Medulla oblongata (tissue), 1 donor: ENCODE measurements around the gene VSTM2L.
"Not testable (repeated sequence)": the region's sequence is repeated elsewhere in the genome, so short reads cannot be mapped to it uniquely, and the experiment has no call there.

ENCODE experiments used
- DNase-seq: peaks from one replicate; pipeline ENCODE4 v3.0.0-alpha.2; 2015; ENCODE audit errors: extremely low spot score

The VSTM2L gene

GRCh38 chr20:37902504-37903313, at the start of gene VSTM2L:
Gene VSTM2L (plus strand): TSS chr20:37903127. CDS start chr20:37903351, 224 bp downstream.
- DNase-seq: no peak

- no peak for DNase-seq
Observed at GRCh38 chr20:37853823-37854375, 49.0 kb upstream of the VSTM2L start.

DNA sequence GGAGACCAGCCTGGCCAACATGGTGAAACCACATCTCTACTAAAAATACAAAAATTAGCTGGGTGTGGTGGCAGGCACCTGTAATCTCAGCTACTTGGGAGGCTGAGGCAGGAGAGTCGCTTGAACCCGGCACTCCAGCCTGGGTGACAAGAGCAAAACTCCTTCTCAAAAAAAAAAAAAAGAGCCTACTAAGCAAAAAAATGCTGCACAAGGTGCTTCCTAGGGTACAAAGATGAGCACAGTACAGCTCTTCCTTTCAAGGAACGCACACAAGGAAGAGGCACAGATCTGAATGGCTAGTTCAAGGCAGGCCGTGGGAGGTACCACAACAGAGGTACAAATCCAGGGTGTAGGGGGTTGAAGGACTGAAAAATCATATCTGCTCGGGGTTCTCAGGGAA, 46.9 kb upstream of the VSTM2L start:
- not testable (repeated sequence) for DNase-seq

GRCh38 chr20:37856932-37857660, 45.8 kb upstream of the VSTM2L start:
- no peak for DNase-seq

GRCh38 chr20:37859406-37860171, 43.3 kb upstream of the VSTM2L start:
- no peak for DNase-seq

DNA sequence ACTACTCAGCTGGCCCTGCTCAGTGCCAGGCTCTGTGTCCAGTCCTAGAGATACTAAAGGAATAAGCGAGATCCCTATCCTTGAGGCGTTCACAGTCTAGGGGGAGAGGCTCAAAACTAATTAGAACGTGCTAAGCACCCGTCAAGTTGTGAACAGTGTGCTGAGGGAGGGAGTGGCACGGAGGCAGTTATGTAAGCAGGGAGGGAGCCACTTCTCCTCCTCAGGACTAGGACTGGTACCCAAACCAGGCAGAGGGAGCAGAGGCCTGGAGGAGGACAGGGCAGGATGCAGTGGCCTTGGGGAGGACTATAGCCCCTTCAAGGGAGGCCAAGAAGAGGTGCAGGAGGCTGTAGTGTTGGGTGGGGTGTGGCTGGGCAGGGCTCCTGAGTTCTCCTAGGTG, 39.6 kb upstream of the VSTM2L start:
- no peak for DNase-seq

- no peak for DNase-seq
Observed at GRCh38 chr20:37864298-37864697, 38.6 kb upstream of the VSTM2L start.

- no peak for DNase-seq
Observed at GRCh38 chr20:37866051-37866450, 36.9 kb upstream of the VSTM2L start.

DNA sequence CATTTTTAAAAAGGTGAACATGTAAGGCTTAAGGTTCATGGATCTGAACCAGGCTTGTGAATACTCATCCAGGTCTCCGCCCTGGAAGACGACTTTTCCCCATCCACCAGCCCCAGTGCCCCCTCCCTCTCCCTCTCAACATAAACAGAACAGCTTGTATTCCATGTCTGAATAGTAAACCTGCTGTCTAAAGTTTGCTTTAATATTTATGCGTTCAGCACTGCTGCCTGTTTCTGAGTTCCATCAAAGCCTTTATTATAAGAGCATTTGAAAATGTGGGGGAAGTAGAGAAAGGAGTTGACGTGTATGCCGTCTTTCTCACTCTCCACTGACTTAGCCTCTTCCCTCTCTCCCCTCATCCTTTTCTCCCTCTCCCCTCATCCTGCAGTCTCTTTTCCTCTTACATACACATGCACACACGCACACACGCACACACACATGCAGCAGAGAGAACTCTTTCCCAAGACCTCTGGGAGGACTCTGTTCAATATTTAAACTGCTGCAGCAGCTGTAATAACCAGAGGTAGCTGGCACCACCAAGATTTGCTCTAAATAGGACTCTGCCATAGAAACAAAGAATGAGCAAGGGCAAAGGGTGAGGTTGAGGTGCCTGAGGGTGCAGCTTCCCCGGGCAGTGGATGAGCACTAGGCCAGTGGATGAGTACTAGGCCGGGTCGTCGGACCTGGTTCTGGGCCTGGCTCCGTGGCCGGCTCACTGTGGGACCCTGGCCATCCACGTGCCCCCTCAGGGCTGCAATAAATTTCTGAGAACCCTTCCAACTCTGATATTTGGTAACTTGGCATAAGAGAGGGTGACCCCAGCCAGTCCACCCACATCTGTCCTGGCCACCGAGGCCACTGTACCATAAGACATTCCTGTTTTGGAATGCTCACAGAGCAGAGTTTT, 35.4 kb upstream of the VSTM2L start:
- DNase-seq: no peak

GRCh38 chr20:37868851-37869333, 34.0 kb upstream of the VSTM2L start:
- no peak for DNase-seq

- no peak for DNase-seq
Observed at GRCh38 chr20:37869334-37869861, 33.5 kb upstream of the VSTM2L start.

- no peak for DNase-seq
Observed at GRCh38 chr20:37870294-37870693, 32.6 kb upstream of the VSTM2L start.

DNA sequence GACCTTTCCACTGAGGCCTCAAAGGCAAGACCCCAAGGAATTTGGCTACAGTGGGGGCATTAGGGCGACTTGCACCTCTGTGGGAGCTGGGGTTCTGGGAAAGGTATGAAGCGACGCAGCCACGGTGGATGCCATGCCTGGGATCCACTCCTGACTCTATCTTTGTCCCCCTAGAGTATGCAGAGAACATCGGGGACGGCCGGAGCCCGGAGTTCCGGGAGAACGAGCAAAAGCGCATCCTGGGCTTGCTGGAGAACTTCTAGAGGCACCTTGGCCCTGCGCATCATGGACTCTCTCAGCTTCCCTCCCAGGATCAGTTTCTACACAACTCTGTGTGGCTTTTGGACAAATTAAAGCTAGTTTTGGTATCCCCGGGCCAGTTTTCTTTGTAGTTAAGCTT, 31.2 kb upstream of the VSTM2L start:
- no peak for DNase-seq

- DNase-seq: no peak
Observed at GRCh38 chr20:37872161-37872560, 30.8 kb upstream of the VSTM2L start.

- DNase-seq: peak; percentile 72
Observed at GRCh38 chr20:37873884-37874283, 29.0 kb upstream of the VSTM2L start.

DNA sequence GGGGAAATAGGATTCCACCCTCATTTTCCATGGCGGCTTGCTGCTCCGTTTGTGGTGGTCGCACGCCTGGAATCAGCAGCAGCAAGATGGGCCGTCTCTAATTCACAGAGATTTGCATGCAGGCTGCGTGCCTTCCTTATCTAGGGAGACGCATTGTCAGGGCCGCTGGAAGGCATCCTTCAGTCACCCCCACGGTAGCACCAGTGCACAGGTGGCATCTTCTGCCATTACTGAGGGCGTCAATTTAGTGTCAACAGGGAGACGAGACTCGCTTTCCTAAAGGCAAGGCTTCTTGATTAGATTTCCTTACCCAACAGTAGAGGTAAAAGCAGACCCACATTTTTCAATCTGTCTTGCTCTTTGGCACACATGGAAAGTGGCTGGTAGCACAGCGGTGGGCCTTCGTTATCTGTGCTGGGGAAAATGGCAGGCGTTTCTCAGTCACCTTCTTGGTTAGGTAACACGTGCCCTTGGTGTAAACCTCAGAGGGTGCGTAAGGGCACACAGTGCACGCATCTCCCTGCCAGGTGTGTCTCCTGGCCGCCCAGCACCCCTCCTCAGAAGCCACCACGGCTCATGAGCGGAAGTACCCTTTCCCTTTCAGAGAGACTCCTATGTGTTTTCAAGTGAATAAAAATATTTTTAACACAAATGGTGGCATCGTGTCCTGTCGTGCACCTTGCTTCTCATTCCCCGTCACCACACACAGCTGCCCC, 27.3 kb upstream of the VSTM2L start:
- no peak for DNase-seq

DNA sequence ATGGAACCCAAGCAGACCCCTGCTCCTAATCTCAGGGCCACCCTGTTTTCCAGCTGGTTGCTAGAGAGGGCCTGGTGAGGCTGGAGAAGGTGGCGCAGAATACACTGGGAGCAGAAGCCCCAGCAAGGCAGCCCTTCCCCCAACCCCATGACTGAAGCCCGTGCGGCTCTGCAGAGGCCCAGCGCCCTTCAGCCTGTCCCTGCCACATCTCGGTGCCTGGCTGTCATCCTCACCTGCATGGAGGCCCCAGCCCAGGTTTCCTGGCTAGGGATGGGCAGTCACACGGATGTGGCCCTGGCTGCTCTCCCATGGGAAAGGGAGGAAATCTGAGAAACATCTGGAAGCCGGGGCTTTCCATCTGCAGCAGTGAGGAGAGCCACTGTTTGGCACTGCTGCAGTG, 26.1 kb upstream of the VSTM2L start:
- no peak for DNase-seq

DNA sequence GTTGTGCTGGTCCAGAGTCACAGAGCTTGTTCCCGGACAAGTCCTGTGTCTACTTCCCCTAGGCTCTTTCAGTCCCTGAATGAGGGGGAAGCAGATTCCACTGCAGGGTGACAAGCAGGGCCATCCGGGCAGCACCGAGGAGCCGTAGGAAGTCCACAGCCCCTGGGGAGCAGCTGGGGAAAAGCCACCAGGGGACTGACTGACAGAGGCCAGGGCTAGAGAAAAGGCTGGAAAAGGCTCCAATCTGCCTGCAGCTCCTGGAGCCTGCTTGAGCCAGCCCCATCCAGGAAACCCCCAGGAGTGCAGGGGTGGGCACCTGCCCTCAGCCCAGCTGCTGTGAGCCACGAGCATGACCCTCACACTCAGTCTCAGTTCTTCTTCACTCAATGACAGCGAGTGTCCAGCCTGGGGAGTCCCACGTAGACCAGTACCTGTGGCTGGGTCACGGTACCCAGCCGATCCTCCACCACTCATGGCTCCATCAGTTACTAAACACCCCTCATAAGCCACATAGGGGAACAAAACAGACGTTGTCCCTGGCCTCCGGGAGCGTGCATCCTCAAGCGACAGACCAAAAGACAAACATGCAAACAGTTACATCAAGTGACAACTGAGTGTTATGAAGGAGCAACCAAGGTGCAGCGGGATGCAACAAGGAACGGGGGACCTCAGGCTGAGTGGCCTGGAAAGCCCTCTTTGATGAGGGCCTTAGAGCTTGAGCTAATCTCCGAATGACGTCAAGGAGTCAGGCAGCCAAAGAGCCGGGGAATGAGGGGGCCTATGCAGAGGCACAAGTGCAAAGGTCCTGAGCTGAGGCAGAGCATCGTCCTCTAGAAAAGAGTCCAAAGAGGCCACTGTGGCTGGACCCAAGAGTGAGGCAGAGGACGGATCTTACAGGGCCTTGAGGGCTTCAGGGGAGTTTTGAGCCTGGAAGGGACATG, 24.8 kb upstream of the VSTM2L start:
- DNase-seq: no peak
